Peyer's patch (tissue), 4 donors: ENCODE data around the gene CYTH3. TPM values are rescaled to one million over a fixed set of nuclear protein-coding genes. Genes with fewer than 3 reads are reported as not detected.

Experiments used
- DNase-seq, 3 donors: peaks; one replicate each; pipeline ENCODE4 v3.0.0-alpha.2; 2017 to 2019
- H3K27ac ChIP-seq, 4 donors: fragments of 200-600 bp; sonication (generic); one replicate each; pipeline ENCODE4 v1.5.1; 2016 to 2019
- H3K27me3 ChIP-seq, 2 donors: fragments of 200-600 bp; sonication (generic); one replicate each; pipeline ENCODE4 v1.5.1; 2019
- H3K36me3 ChIP-seq, 3 donors: fragments of 200-600 bp; sonication (generic); one replicate each; pipeline ENCODE4 v1.5.1; 2016 to 2019
- H3K4me1 ChIP-seq, 4 donors: fragments of 200-600 bp; sonication (generic); one replicate each; pipeline ENCODE4 v1.5.1; 2016 to 2019
- H3K4me3 ChIP-seq, 4 donors: fragments of 200-600 bp; sonication (generic); 1 replicate in 3 of 4; 2 replicates in 1 of 4; pipeline ENCODE4 v1.5.1; 2016 to 2019; ENCODE audit warnings: mild to moderate bottlenecking in 1 of 4
- H3K9me3 ChIP-seq, 4 donors: fragments of 200-600 bp; sonication (generic); one replicate each; pipeline ENCODE4 v1.5.1; 2016 to 2019; ENCODE audit warnings: mild to moderate bottlenecking in 1 of 4
- CTCF ChIP-seq, 6 experiments: fragments of 450-650 bp in 4 of 6; fragments of 200-600 bp in 2 of 6; sonication (generic) in 1 of 6; IDR thresholded peaks; one replicate each; pipeline ENCODE4 v1.5.1; 2017 to 2019; ENCODE audit warnings: antibody characterized with exemption in 6 of 6, mild to moderate bottlenecking in 3 of 6, moderate library complexity in 1 of 6
- POLR2A ChIP-seq, 2 donors: fragments of 450-650 bp; IDR thresholded peaks; one replicate each; pipeline ENCODE4 v1.5.1; 2017; ENCODE audit warnings: antibody characterized with exemption in 2 of 2, mild to moderate bottlenecking in 2 of 2, moderate library complexity in 2 of 2
- total RNA-seq, 4 donors: library from RNA; depleted of rRNA; stranded (reverse); fragments of >200 nt; gene quantifications; one replicate each; pipeline ENCODE4 v1.1.0, GENCODE V29; 2016

Gene CYTH3
- total RNA-seq, 4 donors from 2014 or later: 19.0 to 70.7 (median 45.6) TPM

- no peak overlapping the region for H3K4me3 ChIP-seq
These were observed 122.4 kb downstream of the CYTH3 start for GRCh38 chr7:6149996-6150395.

DNA sequence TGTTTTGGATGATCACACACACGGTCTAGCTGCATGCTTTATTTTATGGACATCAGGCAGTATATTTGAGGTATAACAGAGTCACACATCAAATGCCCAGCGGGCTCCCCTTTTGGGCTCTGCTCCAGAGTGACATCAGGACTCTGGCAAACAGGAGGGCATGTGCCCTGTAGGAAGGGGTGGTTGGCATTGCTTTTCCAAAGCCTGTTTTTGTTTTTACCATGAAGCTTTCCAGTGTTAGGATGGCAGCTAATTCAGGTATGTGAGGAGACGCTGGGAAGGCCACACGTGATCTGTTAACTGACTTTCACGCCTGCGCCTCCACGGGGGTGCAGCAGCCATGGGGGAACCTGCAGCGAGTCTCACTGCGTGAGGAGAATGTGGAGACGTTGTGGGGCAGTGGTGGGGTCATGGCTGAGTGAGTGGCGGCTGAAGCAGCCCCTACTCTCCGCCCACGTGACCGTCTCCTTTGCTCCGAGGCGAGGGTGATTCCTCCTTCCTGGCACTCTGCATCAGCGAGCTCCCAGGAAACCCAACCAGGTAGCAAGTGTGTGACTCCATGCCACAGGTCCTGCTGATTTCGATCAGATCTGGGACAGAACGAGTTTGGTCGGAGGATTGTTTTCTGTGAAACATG, 123.6 kb downstream of the CYTH3 start:
- no peak for DNase-seq
- peaks cover 0 to 100% (median 0%) of the 10 kb centered on the region in 3 donors for H3K36me3 ChIP-seq

More at GRCh38 chr7:6149996-6150395, 122.4 kb downstream of the CYTH3 start:
- H3K36me3 ChIP-seq: peaks cover 0 to 100% (median 0%) of the 10 kb centered on the region in 3 donors
- TF ChIP-seq POLR2A (IDR thresholded peaks at IDR 0.05) (no peak), CTCF (IDR thresholded peaks at IDR 0.05) (no peak)
- no peaks in the 10 kb centered on the region for H3K9me3 ChIP-seq
- H3K27me3 ChIP-seq: no peaks in the 10 kb centered on the region
- no peaks in the 10 kb centered on the region for H3K4me1 ChIP-seq
- no peak overlapping the region for H3K27ac ChIP-seq
- DNase-seq: peak in 1 of 3 donors; percentile 29

GRCh38 chr7:6147627-6148026, 124.8 kb downstream of the CYTH3 start:
- H3K27ac ChIP-seq: no peak overlapping the region
- no peak for DNase-seq

More for the DNA sequence above, 123.6 kb downstream of the CYTH3 start:
- no peak overlapping the region for H3K4me3 ChIP-seq
- TF ChIP-seq CTCF (IDR thresholded peaks at IDR 0.05) (no peak), POLR2A (IDR thresholded peaks at IDR 0.05) (no peak)
- no peaks in the 10 kb centered on the region for H3K9me3 ChIP-seq
- H3K4me1 ChIP-seq: no peaks in the 10 kb centered on the region
- no peak overlapping the region for H3K27ac ChIP-seq
- H3K27me3 ChIP-seq: no peaks in the 10 kb centered on the region

DNA sequence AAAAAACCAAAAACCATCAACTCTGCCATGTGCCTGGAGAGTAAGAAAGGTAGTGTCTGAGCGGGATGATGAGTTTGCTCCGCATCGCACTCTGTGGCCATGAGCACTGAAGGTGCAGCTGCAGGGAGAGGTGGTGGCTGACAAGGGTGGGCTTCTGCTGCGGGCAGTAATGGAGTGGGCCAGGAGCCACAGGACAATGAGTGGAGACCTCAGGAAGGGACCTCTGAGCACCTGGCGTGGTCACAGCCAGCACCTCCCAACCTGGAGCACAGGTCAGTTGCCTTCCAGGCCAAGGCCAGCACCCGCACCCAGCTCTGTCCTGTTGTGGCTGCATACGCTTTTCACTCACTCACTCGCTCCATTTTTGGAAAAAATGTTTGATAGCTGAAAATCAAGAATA, 125.8 kb downstream of the CYTH3 start:
- H3K36me3 ChIP-seq: peaks cover 0 to 94% (median 0%) of the 10 kb centered on the region in 3 donors
- no peak for DNase-seq

More at GRCh38 chr7:6147627-6148026, 124.8 kb downstream of the CYTH3 start:
- Histone ChIP-seq H3K27me3 (no peaks in the 10 kb centered on the region), H3K4me3 (no peak overlapping the region), H3K9me3 (no peaks in the 10 kb centered on the region), H3K36me3 (peaks cover 0 to 98% (median 0%) of the 10 kb centered on the region in 3 donors), H3K4me1 (no peaks in the 10 kb centered on the region)
- TF ChIP-seq CTCF (IDR thresholded peaks at IDR 0.05) (no peak), POLR2A (IDR thresholded peaks at IDR 0.05) (no peak)

DNA sequence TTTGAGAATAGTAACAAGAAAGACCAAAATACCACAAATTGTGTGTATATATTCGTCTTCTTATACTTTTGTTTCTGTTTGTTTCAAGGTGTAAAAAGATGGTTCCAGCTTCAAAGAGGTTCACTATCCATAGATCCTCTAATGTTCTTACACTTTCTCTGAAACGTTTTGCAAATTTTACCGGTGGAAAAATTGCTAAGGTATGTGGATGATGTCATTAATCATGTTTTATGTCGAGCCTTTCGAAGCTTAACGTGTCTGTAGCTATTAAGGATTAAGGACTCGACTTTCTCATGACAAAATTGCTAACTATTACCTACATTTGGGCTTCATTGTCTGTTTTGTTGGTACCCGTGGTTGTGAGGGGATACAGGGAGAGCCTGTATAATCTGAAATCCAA, 128.4 kb downstream of the CYTH3 start:
- no peak for DNase-seq
- H3K27me3 ChIP-seq: no peaks in the 10 kb centered on the region
- no peak overlapping the region for H3K27ac ChIP-seq
- H3K9me3 ChIP-seq: no peaks in the 10 kb centered on the region
- H3K4me3 ChIP-seq: no peak overlapping the region
- no peaks in the 10 kb centered on the region for H3K4me1 ChIP-seq
- H3K36me3 ChIP-seq: peaks cover 0 to 91% (median 0%) of the 10 kb centered on the region in 3 donors
- no peak for TF ChIP-seq CTCF (IDR thresholded peaks at IDR 0.05)
- no peak for TF ChIP-seq POLR2A (IDR thresholded peaks at IDR 0.05)

More for the DNA sequence above, 125.8 kb downstream of the CYTH3 start:
- H3K27me3 ChIP-seq: no peaks in the 10 kb centered on the region
- no peak overlapping the region for H3K27ac ChIP-seq
- no peak for TF ChIP-seq CTCF (IDR thresholded peaks at IDR 0.05)
- TF ChIP-seq POLR2A (IDR thresholded peaks at IDR 0.05): no peak
- no peaks in the 10 kb centered on the region for H3K9me3 ChIP-seq
- no peak overlapping the region for H3K4me3 ChIP-seq
- H3K4me1 ChIP-seq: no peaks in the 10 kb centered on the region
